ENCODE data around the gene RERE.

RERE gene

DNA sequence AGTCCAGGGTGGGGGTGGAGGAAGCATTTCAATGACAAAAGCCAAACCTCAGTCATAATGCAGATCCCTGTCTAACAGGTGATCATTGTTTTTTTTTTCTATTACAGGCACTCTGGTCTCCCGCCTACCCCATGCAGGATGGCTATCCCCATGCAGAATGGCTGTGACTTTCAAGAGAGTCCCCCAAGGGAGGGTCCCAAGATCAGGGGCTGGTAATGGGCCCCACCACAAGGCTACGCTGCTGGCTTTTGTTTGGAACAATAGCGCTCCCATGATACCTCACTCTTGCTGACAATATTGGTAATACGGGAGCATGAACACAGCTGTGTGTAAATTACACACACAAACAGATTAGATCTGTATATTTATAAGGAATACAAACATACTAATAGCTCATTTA is 380.1 kb downstream of the RERE start:
- DNase-seq = no peak

DNA sequence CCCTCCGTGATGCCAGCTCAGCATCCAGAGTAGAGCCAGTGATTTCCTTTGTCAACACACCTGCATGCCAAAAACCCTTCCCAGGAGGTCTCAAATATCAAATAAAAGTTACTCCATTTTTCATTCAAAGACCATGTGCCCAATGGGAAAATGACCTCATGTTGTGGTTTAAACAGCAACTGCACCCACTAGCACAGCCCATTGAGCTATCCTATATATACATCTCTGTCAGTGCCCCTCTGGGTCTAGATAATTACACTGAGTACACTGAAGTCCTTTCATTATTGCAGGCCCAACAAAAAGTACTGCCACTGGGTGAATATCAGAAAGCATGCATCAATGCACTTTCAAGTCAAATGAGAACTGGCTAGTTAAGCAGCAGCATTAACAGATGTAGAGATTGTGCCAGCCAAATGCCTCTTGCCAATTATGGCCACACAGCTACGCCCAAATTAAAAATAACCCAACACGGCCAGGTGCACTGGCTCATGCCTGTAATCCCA is 381.8 kb downstream of the RERE start:
- DNase-seq = no peak

GRCh38 chr1:8434101-8434500 is 383.3 kb downstream of the RERE start:
- no peak for DNase-seq

- DNase-seq = no peak
Measured at GRCh38 chr1:8431784-8432183, 385.7 kb downstream of the RERE start.

- DNase-seq = no peak
Measured at GRCh38 chr1:8431019-8431418, 386.4 kb downstream of the RERE start.

DNA sequence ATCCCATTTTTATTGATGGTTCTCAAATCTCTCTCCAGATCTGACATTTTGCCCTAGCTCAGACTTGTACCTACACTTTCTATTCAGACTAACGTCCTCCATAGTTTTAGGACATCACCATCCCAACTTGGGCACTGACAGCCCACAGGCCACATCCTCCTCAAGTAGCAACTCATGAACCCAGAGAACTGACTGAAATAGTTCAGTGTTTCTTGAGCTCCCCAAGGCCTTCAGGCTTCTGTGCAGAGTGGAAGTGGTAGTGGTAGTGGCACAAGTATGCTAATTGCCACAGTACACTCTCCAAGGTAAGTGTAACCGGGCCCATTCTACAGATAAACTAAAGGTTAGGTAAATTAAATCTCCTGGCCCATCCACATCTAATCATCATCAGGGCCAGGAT is 387.0 kb downstream of the RERE start:
- no peak for DNase-seq

DNA sequence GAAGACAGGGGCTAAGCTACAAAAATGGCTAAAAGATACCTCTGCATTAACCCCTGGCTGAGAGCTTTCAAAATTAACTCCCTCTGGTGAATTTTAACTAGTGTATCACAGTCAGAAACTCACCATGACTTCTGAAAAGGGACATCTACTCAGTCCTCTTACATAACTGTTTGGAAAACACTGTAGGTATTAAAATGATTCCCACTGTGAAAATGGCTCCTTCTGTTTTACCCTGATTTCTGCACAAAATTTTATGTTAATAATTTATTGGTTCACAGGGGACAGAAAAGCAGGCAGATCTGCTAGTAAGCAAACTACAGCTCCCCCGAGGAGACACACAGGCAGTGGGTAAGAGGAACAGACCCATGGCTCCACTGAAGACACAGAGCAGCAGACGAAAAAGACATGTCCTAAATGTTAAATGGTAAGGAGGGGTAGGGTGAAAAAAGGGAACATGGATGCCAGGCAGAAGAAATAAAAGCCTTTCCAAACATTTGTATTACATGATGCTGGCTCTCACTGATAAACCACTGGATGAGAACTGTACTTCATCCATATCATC is 387.8 kb downstream of the RERE start:
- no peak for DNase-seq

GRCh38 chr1:8428441-8428840 is 389.0 kb downstream of the RERE start:
- DNase-seq = no peak

GRCh38 chr1:8427986-8428385 is 389.5 kb downstream of the RERE start:
- no peak for DNase-seq

GRCh38 chr1:8427493-8427892 is 389.9 kb downstream of the RERE start:
- DNase-seq = no peak

DNA sequence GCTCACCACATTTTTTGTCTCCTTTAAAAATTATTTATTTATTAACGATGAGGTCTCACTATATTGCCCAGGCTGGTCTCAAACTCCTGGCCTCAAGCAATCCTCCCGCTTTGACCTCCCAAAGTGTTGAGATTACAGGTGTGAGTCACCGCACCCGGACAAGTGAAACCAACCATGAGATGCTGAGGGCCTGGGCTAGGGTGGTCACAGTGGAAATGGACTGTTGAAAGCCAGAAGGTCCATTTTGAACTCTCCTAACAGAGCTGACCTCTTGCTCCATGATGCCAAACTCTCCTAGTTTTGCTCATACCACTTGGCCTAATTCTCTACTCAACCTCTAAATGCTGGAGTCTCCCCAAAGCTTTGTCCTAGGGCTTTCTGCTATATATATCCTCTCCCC is 390.4 kb downstream of the RERE start:
- no peak for DNase-seq

DNA sequence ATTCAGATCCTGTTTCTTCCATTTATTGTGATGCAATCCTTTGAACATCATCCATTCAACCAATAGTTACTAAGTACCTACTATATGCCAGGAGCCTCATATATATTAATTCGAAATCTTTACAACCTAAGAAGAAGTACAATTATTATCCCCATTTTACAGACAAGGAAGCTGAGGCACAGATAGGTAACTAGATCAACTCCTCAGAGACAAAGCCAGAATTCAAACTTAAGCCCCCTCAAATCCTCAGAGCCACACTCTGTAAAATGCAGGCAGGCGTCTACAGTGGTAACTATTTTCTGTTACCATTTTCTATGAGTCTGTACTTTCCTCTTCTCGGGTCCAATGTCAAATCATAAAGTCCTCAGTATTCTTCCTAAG is 391.7 kb downstream of the RERE start:
- DNase-seq = no peak

GRCh38 chr1:8425150-8425780 is 392.2 kb downstream of the RERE start:
- DNase-seq = no peak

DNA sequence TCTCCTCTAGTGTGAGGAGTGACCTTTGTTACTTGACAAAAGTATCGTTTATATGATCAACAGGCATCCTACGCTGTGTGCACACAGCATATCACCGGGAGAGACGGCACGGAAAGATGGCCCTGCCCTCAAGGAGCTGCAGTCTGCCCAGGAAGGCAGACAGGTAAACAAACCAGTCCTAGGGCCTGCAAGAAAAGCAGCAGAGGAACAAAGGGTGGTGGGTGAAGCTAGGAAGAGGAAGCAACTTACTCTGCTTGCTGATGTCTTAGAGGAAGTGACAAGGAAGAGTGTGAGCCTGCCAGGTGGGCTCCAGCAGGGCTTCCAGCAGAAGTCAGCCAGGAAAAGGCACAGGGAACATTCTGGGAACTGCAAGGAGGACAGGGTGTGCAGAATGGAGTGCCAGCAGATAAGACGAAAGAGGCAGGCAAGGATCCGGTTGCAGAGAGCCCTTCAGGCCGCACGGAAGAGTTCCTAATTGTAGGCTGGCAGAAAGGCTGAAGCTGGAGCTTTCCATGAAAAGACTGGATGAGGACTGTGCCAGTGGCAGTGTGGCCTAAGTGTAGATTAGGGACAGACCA is 392.8 kb downstream of the RERE start:
- DNase-seq = no peak

GRCh38 chr1:8423692-8424538 is 393.5 kb downstream of the RERE start:
- DNase-seq = peak in 1 of 2 experiments; percentile 25

DNA sequence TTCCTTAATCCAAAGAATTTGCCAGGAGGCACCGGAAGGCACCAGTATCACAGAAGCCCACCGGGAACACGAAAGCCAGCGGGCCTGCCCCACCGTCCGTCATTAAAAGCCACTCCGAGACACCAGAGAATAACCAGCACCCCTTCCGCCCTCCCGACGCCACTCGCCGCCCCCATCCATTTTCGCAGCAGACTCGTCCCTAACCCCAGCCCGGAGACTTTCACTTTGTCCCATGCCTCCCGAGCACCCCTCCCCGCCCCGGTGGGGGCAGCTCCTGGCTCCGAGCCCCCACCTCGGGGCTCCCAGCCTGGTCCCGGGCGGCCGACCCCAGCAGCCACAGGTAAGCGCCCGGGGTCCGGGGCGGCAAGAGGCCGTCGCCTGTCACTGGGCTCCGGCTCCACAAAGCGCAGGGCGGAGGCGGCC is 394.2 kb downstream of the RERE start:
- DNase-seq = no peak

- no peak for DNase-seq
Measured at GRCh38 chr1:8422510-8423268, 394.8 kb downstream of the RERE start.

- DNase-seq = no peak
Measured at GRCh38 chr1:8421721-8422120, 395.7 kb downstream of the RERE start.

- no peak for DNase-seq
Measured at GRCh38 chr1:8420318-8420717, 397.1 kb downstream of the RERE start.

- DNase-seq = no peak
Measured at GRCh38 chr1:8419861-8420260, 397.6 kb downstream of the RERE start.

DNA sequence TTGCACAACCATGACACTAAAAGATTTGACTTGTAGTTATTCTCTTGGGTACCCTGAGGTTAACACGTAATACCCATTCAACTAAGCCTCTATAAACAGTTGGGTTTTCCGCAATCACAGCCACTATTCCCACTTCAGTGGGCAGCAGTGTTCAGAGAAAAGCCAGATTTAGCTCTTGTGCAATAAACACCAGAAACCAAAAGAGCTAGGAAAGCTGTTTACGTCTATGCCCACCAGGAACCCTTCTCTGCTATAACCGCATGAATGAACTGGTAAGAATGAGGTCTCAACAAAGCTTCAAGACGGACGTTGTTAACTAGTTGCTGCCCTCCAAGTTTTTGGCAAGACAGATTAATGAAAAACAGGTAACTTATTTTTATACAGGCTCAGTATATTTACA is 398.3 kb downstream of the RERE start:
- no peak for DNase-seq

DNA sequence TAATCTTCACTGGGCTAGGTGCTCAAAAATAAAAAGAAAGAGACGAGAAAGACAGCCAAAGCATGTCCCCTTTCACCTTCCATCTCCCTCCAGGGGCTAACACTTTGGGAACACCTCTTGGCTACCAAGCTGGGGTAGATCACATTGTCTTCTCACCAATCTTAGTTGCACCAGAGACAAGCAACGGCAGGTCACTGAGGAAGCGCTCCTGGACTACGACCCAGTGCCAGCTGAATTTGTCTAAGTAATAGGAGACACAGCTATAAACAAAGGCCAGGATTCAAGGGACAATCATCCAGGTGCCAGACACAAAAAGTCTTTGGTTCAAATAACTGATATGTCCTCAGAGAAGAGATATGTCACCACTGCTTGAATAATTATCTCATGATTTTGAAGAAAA is 399.1 kb downstream of the RERE start:
- DNase-seq = no peak

DNA sequence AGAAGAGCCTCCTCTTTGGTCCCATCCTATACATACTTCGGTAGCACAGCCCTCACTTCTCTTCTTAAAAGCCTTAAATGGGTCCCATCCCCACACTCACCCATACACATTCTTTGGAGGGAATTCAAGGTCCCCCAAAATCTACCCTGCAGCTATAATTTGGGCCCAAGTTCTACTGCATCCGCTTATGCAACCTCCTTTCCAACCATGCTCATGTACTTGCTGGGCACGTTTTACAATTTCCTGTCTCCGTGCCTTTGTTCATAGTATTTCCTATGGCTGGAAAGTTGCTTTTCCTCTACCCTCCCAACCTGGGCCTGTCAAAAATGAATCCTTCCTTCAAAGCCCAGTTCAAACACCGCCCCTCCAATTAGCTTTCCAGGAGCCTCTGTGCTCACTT is 399.8 kb downstream of the RERE start:
- no peak for DNase-seq
